Breast epithelium (tissue), 3 donors: ENCODE measurements around the gene FOXA3.

Experiments
- POLR2A ChIP-seq: fragments of 450-650 bp; IDR thresholded peaks from one replicate; pipeline ENCODE4 v1.6.1; 2016; ENCODE audit warnings: antibody characterized with exemption, mild to moderate bottlenecking, moderate library complexity
- POLR2AphosphoS5 ChIP-seq, 3 donors: sonication (generic); formaldehyde crosslinking; IDR thresholded peaks; one replicate each; pipeline ENCODE4 v1.6.1; 2017; ENCODE audit warnings: antibody characterized with exemption in 3 of 3
- TF ChIP-seq, protein P1 (sequence below), 3 donors: fragments of 450-650 bp; IDR thresholded peaks; one replicate each; pipeline ENCODE4 v1.5.1; 2016 to 2017; ENCODE audit warnings: antibody characterized with exemption in 3 of 3, mild to moderate bottlenecking in 3 of 3, moderate library complexity in 3 of 3

DNA sequence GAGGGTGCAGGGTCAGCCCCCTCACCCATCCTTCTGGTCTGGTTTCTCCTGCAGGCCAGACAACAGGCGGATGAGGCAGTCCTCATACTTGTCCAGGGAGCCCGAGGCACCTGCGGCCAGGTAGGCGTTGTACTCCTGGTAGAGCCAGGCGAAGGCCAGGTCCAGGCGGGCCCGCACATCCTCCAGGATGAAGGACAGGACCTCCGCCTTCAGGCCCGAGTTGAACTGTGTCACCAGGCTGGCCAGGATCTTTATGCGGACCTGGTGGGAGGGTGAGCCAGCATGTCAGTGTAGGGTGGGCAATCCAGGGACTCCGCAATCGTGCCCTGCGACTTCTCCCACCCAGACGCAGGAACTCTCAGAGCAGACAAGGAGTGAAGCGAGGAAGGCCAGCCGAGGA is 35.2 kb upstream of the FOXA3 start:
- TF ChIP-seq POLR2A (no peak), POLR2AphosphoS5 (IDR thresholded peaks at IDR 0.05) (no peak)
- TF ChIP-seq, protein P1, sequence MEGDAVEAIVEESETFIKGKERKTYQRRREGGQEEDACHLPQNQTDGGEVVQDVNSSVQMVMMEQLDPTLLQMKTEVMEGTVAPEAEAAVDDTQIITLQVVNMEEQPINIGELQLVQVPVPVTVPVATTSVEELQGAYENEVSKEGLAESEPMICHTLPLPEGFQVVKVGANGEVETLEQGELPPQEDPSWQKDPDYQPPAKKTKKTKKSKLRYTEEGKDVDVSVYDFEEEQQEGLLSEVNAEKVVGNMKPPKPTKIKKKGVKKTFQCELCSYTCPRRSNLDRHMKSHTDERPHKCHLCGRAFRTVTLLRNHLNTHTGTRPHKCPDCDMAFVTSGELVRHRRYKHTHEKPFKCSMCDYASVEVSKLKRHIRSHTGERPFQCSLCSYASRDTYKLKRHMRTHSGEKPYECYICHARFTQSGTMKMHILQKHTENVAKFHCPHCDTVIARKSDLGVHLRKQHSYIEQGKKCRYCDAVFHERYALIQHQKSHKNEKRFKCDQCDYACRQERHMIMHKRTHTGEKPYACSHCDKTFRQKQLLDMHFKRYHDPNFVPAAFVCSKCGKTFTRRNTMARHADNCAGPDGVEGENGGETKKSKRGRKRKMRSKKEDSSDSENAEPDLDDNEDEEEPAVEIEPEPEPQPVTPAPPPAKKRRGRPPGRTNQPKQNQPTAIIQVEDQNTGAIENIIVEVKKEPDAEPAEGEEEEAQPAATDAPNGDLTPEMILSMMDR (IDR thresholded peaks at IDR 0.05), result no peak
